GM19397 (cell line): Measurements from ENCODE around the gene CTTN.
"Not testable (repeated sequence)": the region's sequence is repeated elsewhere in the genome, so short reads cannot be mapped to it uniquely, and the experiment has no call there.

Experiments used
- ATAC-seq: cut with Tn5 transposase; IDR thresholded peaks from one replicate; pipeline ENCODE4 v1.9.1; 2021; ENCODE audit warnings: mild to moderate bottlenecking, moderate library complexity; ENCODE audit not compliant: unreplicated experiment

Gene CTTN

GRCh38 chr11:70445091-70445490 is 46.8 kb downstream of the CTTN start:
- no peak for ATAC-seq

- no peak for ATAC-seq
These were observed 47.3 kb downstream of the CTTN start for GRCh38 chr11:70445605-70446004.

- ATAC-seq: no peak
These were observed 50.7 kb downstream of the CTTN start for GRCh38 chr11:70448983-70449567.

- no peak for ATAC-seq
These were observed 56.0 kb downstream of the CTTN start for GRCh38 chr11:70454197-70454767.

- not testable (repeated sequence) for ATAC-seq
These were observed 56.5 kb downstream of the CTTN start for GRCh38 chr11:70454811-70455210.

- no peak for ATAC-seq
These were observed 57.0 kb downstream of the CTTN start for GRCh38 chr11:70455354-70455753.

- no peak for ATAC-seq
These were observed 58.7 kb downstream of the CTTN start for GRCh38 chr11:70456921-70457532.

GRCh38 chr11:70458736-70459135 is 60.4 kb downstream of the CTTN start:
- ATAC-seq: no peak

GRCh38 chr11:70460111-70460510 is 61.8 kb downstream of the CTTN start:
- no peak for ATAC-seq

- no peak for ATAC-seq
These were observed 62.6 kb downstream of the CTTN start for GRCh38 chr11:70460964-70461363.

GRCh38 chr11:70462818-70463477 is 64.6 kb downstream of the CTTN start:
- no peak for ATAC-seq

GRCh38 chr11:70463478-70464255 is 65.3 kb downstream of the CTTN start:
- ATAC-seq: no peak

GRCh38 chr11:70464509-70465361 is 66.4 kb downstream of the CTTN start:
- ATAC-seq: no peak

- ATAC-seq: no peak
These were observed 67.8 kb downstream of the CTTN start for GRCh38 chr11:70466154-70466553.

- ATAC-seq: no peak
These were observed 68.3 kb downstream of the CTTN start for GRCh38 chr11:70466596-70466995.

- ATAC-seq: no peak
These were observed 69.1 kb downstream of the CTTN start for GRCh38 chr11:70467201-70468085.

- no peak for ATAC-seq
These were observed 70.2 kb downstream of the CTTN start for GRCh38 chr11:70468256-70469195.

- peak; percentile 59 for ATAC-seq
These were observed 71.8 kb downstream of the CTTN start for GRCh38 chr11:70470127-70470526.
